C4-2B (cell line): Measurements from ENCODE around the gene NSMCE4A.

Experiments used
- CTCF ChIP-seq: fragments of 450-650 bp; conservative IDR thresholded peaks from 2 replicates; pipeline ENCODE4 v1.5.1; 2017; ENCODE audit warnings: mild to moderate bottlenecking
- ZFX ChIP-seq: fragments of 450-650 bp; IDR thresholded peaks from 2 replicates; pipeline ENCODE4 v1.6.1; 2017

GRCh38 chr10:121921238-121921931 lies 53.6 kb downstream of the NSMCE4A start:
- TF ChIP-seq CTCF: no peak
- TF ChIP-seq ZFX: no peak
